Ishikawa (cell line): Measurements from ENCODE around the gene ITPR1.

Experiments used
- CEBPB ChIP-seq: IDR thresholded peaks from 2 replicates; pipeline ENCODE4 v1.6.1; 2012
- CREB1 ChIP-seq: IDR thresholded peaks from 2 replicates; pipeline ENCODE4 v1.6.1; 2012; ENCODE audit warnings: low read depth
- EGR1 ChIP-seq: IDR thresholded peaks from 2 replicates; pipeline ENCODE4 v1.6.1; 2012
- EP300 ChIP-seq: IDR thresholded peaks from 2 replicates; pipeline ENCODE4 v1.6.1; 2012; ENCODE audit warnings: borderline replicate concordance
- FOXM1 ChIP-seq: IDR thresholded peaks from 2 replicates; pipeline ENCODE4 v1.6.1; 2012; ENCODE audit warnings: low read depth, borderline replicate concordance
- MAX ChIP-seq: IDR thresholded peaks from 2 replicates; pipeline ENCODE4 v1.6.1; 2012
- NFIC ChIP-seq: IDR thresholded peaks from 2 replicates; pipeline ENCODE4 v1.6.1; 2012
- RAD21 ChIP-seq: IDR thresholded peaks from 2 replicates; pipeline ENCODE4 v1.6.1; 2012; ENCODE audit warnings: low read depth
- REST ChIP-seq: IDR thresholded peaks from 2 replicates; pipeline ENCODE4 v1.6.1; 2012; ENCODE audit warnings: low read depth, mild to moderate bottlenecking
- TAF1 ChIP-seq: IDR thresholded peaks from 2 replicates; pipeline ENCODE4 v1.6.1; 2012; ENCODE audit warnings: low read depth, mild to moderate bottlenecking
- TCF12 ChIP-seq: IDR thresholded peaks from 2 replicates; pipeline ENCODE4 v1.6.1; 2012; ENCODE audit warnings: low read depth
- TEAD4 ChIP-seq: IDR thresholded peaks from 2 replicates; pipeline ENCODE4 v1.6.1; 2012
- YY1 ChIP-seq: IDR thresholded peaks from 2 replicates; pipeline ENCODE4 v1.6.1; 2012; ENCODE audit warnings: low read depth
- ZBTB7A ChIP-seq: IDR thresholded peaks from 2 replicates; pipeline ENCODE4 v1.6.1; 2012; ENCODE audit warnings: low read depth
- TF ChIP-seq, protein P1 (sequence below): IDR thresholded peaks from 2 replicates; pipeline ENCODE4 v1.6.1; 2012

The ITPR1 gene

DNA sequence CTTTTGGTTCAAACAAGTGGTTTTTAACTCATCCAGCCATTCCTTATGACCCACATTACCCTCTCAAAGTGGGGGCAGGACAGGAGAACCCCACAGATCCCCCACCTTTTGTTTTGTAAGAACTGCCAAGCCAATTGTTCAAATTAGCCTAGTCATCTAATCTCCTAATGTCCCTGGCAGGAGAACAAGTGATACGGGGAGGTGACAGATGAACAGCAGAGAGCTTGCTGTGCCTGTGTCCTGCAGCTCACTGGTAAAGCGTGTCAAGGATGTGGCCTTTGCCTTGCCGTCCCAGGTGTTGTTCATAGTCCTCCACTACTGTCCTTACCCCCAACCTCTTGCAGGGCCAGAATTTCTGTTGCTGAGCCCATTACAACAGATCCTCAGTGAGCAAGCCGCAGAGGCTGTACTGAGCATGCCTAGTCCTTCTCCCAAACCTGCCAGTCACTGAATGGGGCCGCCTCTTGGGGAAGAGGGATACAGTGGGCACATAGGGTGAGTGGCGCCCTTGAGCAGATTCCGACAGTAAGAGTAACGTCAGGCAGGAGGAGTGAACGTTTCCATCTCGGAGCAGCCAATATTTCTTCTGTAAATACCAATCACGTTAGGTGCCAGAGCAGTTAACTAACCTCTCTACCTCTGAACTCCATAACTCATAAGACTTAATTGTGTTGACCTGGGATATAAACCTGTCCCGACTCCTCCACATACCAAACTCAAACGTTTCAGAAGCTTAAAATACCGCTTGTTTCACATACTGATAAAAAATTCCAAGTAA, 87.4 kb downstream of the ITPR1 start:
- TF ChIP-seq RAD21 (no peak), MAX (no peak), CREB1 (no peak), NFIC (no peak), TEAD4 (no peak), TAF1 (no peak), ZBTB7A (no peak), CEBPB (no peak), TCF12 (no peak), EGR1 (no peak), YY1 (no peak), FOXM1 (no peak), REST (no peak), EP300 (no peak)
- TF ChIP-seq, protein P1, sequence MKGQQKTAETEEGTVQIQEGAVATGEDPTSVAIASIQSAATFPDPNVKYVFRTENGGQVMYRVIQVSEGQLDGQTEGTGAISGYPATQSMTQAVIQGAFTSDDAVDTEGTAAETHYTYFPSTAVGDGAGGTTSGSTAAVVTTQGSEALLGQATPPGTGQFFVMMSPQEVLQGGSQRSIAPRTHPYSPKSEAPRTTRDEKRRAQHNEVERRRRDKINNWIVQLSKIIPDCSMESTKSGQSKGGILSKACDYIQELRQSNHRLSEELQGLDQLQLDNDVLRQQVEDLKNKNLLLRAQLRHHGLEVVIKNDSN: no peak

GRCh38 chr3:4581124-4581424, 87.9 kb downstream of the ITPR1 start:
- TF ChIP-seq TCF12 (no peak), TEAD4 (no peak), EP300 (no peak), EGR1 (no peak), CEBPB (no peak), RAD21 (no peak), REST (no peak)

GRCh38 chr3:4581498-4581897, 88.3 kb downstream of the ITPR1 start:
- TF ChIP-seq CEBPB (no peak), FOXM1 (no peak), EGR1 (no peak), TAF1 (no peak), RAD21 (no peak), TCF12 (no peak), REST (no peak), NFIC (no peak), TEAD4 (no peak), ZBTB7A (no peak), CREB1 (no peak), EP300 (no peak), YY1 (no peak), MAX (no peak)
- TF ChIP-seq, protein P1: no peak

DNA sequence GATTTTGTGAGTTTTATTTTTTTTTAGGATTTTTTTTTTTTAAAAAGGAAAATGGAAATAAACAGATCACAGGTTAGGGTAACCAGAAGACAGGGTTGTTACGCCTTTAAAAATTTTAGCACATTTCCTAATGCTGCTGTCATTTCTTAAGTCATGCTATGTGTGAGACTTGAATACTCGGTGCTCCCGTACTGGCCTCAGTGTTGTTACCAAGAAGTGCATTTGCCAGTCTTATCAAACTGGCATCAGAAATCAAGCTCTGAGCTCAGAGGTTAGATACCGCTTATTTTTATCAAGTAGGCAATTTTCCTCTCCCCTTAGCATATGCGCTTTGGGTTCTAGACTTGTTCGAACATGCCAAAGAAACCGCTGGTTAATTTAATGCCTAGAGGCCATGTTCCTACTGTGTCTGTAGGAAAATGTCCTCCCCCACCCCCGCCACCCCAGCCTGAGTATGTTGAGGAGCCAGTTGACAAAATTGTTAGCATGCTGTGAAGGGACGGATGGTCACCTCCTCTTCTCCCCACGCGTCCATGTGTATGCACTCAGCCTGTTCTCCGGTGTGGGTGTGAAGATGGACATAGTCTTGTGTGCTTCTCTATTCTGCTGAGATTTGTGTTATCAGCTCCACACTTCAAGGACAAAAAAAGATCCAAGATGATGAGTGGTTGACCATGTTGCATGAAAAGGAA, 88.9 kb downstream of the ITPR1 start:
- no peak for TF ChIP-seq MAX
- no peak for TF ChIP-seq RAD21
- TF ChIP-seq, protein P1: no peak
- TF ChIP-seq CEBPB: no peak
- TF ChIP-seq TCF12: no peak
- no peak for TF ChIP-seq TEAD4
- no peak for TF ChIP-seq ZBTB7A
- TF ChIP-seq REST: no peak
- TF ChIP-seq EGR1: no peak
- no peak for TF ChIP-seq FOXM1
- no peak for TF ChIP-seq YY1
